ENCODE measurements around the gene MPPED2. TPM values are rescaled to one million over a fixed set of nuclear protein-coding genes. Genes with fewer than 3 reads are reported as not detected.
A peak's percentile ranks its signal among the peaks of the same experiment; 100 is the strongest.

The MPPED2 gene
- total RNA-seq, 4 donors from 2014 or later: 2.2 to 4.6 (median 3.3) TPM

GRCh38 chr11:30585892-30586250, 282 bp downstream of the MPPED2 start:
- Histone ChIP-seq H3K27me3 (peaks cover 0 to 6% (median 0%) of the 10 kb centered on the region in 4 donors), H3K36me3 (no peaks in the 10 kb centered on the region), H3K9me3 (no peaks in the 10 kb centered on the region), H3K4me3 (peak overlapping the region; percentile 71 to 89 (median 77)), H3K4me1 (peaks cover 0 to 52% (median 42%) of the 10 kb centered on the region in 4 donors), H3K27ac (replicated peaks in 1 of 4) (peak overlapping the region; percentile 84 to 90 (median 87))
- DNase-seq (ENCODE audit: extremely low spot score): no peak
- intact Hi-C loops (cut with DNase I): loop anchor here (10.0 kb wide), 4 partner anchors 101 to 269 kb away; no protein-coding TSS in a partner anchor
- WGBS: 0% methylated on average over 8 of the region's 42 CpGs
- no peak for TF ChIP-seq POLR2AphosphoS5 (IDR thresholded peaks at IDR 0.05)
- TF ChIP-seq EP300 (IDR thresholded peaks at IDR 0.05): no peak
- no peak for TF ChIP-seq POLR2A (IDR thresholded peaks at IDR 0.05; ENCODE audit: low read depth)
- TF ChIP-seq CTCF (IDR thresholded peaks at IDR 0.05): no peak

GRCh38 chr11:30585125-30585891, 845 bp downstream of the MPPED2 start:
- Histone ChIP-seq H3K4me3 (peak overlapping the region; percentile 71 to 89 (median 77)), H3K36me3 (no peaks in the 10 kb centered on the region), H3K27ac (replicated peaks in 1 of 4) (peak overlapping the region; percentile 84 to 90 (median 87)), H3K27me3 (peaks cover 0 to 6% (median 0%) of the 10 kb centered on the region in 4 donors), H3K4me1 (peaks cover 0 to 52% (median 42%) of the 10 kb centered on the region in 4 donors), H3K9me3 (no peaks in the 10 kb centered on the region)
- WGBS: 2% methylated on average over 9 of the region's 74 CpGs
- DNase-seq (ENCODE audit: extremely low spot score): no peak
- TF ChIP-seq POLR2AphosphoS5 (IDR thresholded peaks at IDR 0.05) (no peak), POLR2A (IDR thresholded peaks at IDR 0.05; ENCODE audit: low read depth) (no peak), EP300 (IDR thresholded peaks at IDR 0.05) (no peak), CTCF (IDR thresholded peaks at IDR 0.05) (no peak)
- intact Hi-C loops (cut with DNase I): loop anchor here (10.0 kb wide), 4 partner anchors 101 to 269 kb away; no protein-coding TSS in a partner anchor

- DNase-seq (ENCODE audit: extremely low spot score): no peak
- H3K27ac ChIP-seq (replicated peaks in 1 of 4): peak overlapping the region; percentile 84 to 90 (median 87)
- H3K4me1 ChIP-seq: peaks cover 0 to 52% (median 42%) of the 10 kb centered on the region in 4 donors
- 19% methylated on average over 29 of the region's 29 CpGs for WGBS
- TF ChIP-seq EP300 (IDR thresholded peaks at IDR 0.05): no peak
- TF ChIP-seq CTCF (IDR thresholded peaks at IDR 0.05): no peak
- no peak for TF ChIP-seq POLR2AphosphoS5 (IDR thresholded peaks at IDR 0.05)
- TF ChIP-seq POLR2A (IDR thresholded peaks at IDR 0.05; ENCODE audit: low read depth): no peak
- H3K4me3 ChIP-seq: peak overlapping the region; percentile 71 to 89 (median 77)
- intact Hi-C loops (cut with DNase I): loop anchor here (10.0 kb wide), 4 partner anchors 99 to 271 kb away; no protein-coding TSS in a partner anchor
- peaks cover 0 to 6% (median 0%) of the 10 kb centered on the region in 4 donors for H3K27me3 ChIP-seq
- H3K36me3 ChIP-seq: peaks cover 0 to 11% (median 2%) of the 10 kb centered on the region in 4 donors
- H3K9me3 ChIP-seq: no peaks in the 10 kb centered on the region
Observed at GRCh38 chr11:30583476-30584280, 2.5 kb downstream of the MPPED2 start.

- 96% methylated on average over 4 of the region's 4 CpGs for WGBS
- no peaks in the 10 kb centered on the region for H3K9me3 ChIP-seq
- H3K27ac ChIP-seq (replicated peaks in 1 of 4): no peak overlapping the region
- H3K4me1 ChIP-seq: peaks cover 0 to 52% (median 42%) of the 10 kb centered on the region in 4 donors
- no peak for DNase-seq (ENCODE audit: extremely low spot score)
- no peak for TF ChIP-seq CTCF (IDR thresholded peaks at IDR 0.05)
- no peak for TF ChIP-seq EP300 (IDR thresholded peaks at IDR 0.05)
- TF ChIP-seq POLR2AphosphoS5 (IDR thresholded peaks at IDR 0.05): no peak
- no peak for TF ChIP-seq POLR2A (IDR thresholded peaks at IDR 0.05; ENCODE audit: low read depth)
- H3K27me3 ChIP-seq: peaks cover 0 to 6% (median 0%) of the 10 kb centered on the region in 4 donors
- intact Hi-C loops (cut with DNase I): loop anchor here (10.0 kb wide), 4 partner anchors 98 to 272 kb away; no protein-coding TSS in a partner anchor
- no peak overlapping the region for H3K4me3 ChIP-seq
- peaks cover 0 to 18% (median 2%) of the 10 kb centered on the region in 4 donors for H3K36me3 ChIP-seq
Observed at GRCh38 chr11:30582726-30583125, 3.4 kb downstream of the MPPED2 start.

Data from esophagus muscularis mucosa (tissue), 4 donors.